Inflammatory macrophage treated with lipopolysaccharide for 4 hours (primary cell): ENCODE measurements around the gene LTBP3.

Experiments used
- DNase-seq: peaks from one replicate; pipeline ENCODE4 v3.0.0-alpha.2; 2020

Gene LTBP3

GRCh38 chr11:65505466-65506289 lies 52.5 kb downstream of the LTBP3 start:
- DNase-seq: no peak

- peak; percentile 23 for DNase-seq
Observed at GRCh38 chr11:65504674-65505465, 53.3 kb downstream of the LTBP3 start.

GRCh38 chr11:65503949-65504673 lies 54.0 kb downstream of the LTBP3 start:
- DNase-seq: peak; percentile 32

GRCh38 chr11:65503368-65503948 lies 54.7 kb downstream of the LTBP3 start:
- DNase-seq: no peak

- peak; percentile 49 for DNase-seq
Observed at GRCh38 chr11:65502555-65503367, 55.4 kb downstream of the LTBP3 start.

GRCh38 chr11:65502274-65502554 lies 55.9 kb downstream of the LTBP3 start:
- DNase-seq: no peak

- DNase-seq: peak; percentile 35
Observed at GRCh38 chr11:65501472-65502273, 56.5 kb downstream of the LTBP3 start.

GRCh38 chr11:65501186-65501471 lies 57.0 kb downstream of the LTBP3 start:
- no peak for DNase-seq

- peak; percentile 55 for DNase-seq
Observed at GRCh38 chr11:65500387-65501185, 57.6 kb downstream of the LTBP3 start.

- DNase-seq: peak; percentile 48
Observed at GRCh38 chr11:65499713-65500386, 58.3 kb downstream of the LTBP3 start.

GRCh38 chr11:65498977-65499712 lies 59.0 kb downstream of the LTBP3 start, which contains the start of gene MALAT1:
Gene MALAT1 (plus strand): TSS chr11:65499045.
- peak; percentile 95 for DNase-seq

- no peak for DNase-seq
Observed at GRCh38 chr11:65498727-65498976, 59.5 kb downstream of the LTBP3 start.

GRCh38 chr11:65498042-65498726 lies 60.0 kb downstream of the LTBP3 start:
- peak; percentile 79 for DNase-seq

- peak; percentile 100 for DNase-seq
Observed at GRCh38 chr11:65497141-65498041, 60.8 kb downstream of the LTBP3 start.

GRCh38 chr11:65496304-65497140 lies 61.6 kb downstream of the LTBP3 start:
- no peak for DNase-seq

GRCh38 chr11:65493367-65494176 lies 64.6 kb downstream of the LTBP3 start:
- DNase-seq: peak; percentile 32
